IPS-18a (cell line): ENCODE data around the gene ELANE.
"Not testable (repeated sequence)": the region's sequence is repeated elsewhere in the genome, so short reads cannot be mapped to it uniquely, and the experiment has no call there.

Experiments used
- H3K27ac ChIP-seq: one replicate; pipeline ENCODE4 v1.5.1; 2013; ENCODE audit warnings: low read length
- H3K27me3 ChIP-seq: one replicate; pipeline ENCODE4 v1.6.1; 2013; ENCODE audit warnings: mild to moderate bottlenecking, low read length; ENCODE audit not compliant: control insufficient read depth, insufficient read depth
- H3K36me3 ChIP-seq: one replicate; pipeline ENCODE4 v1.6.1; 2013; ENCODE audit warnings: low read depth, low read length; ENCODE audit not compliant: control insufficient read depth
- H3K4me1 ChIP-seq: one replicate; pipeline ENCODE4 v1.6.1; 2013; ENCODE audit warnings: low read depth, low read length; ENCODE audit not compliant: control insufficient read depth
- H3K4me3 ChIP-seq: one replicate; pipeline ENCODE4 v1.5.1; 2013; ENCODE audit warnings: low read length
- H3K9ac ChIP-seq: one replicate; pipeline ENCODE4 v1.6.1; 2013; ENCODE audit warnings: mild to moderate bottlenecking, low read length, moderate library complexity
- H3K9me3 ChIP-seq: one replicate; pipeline ENCODE4 v1.6.1; 2013; ENCODE audit warnings: low read depth, low read length; ENCODE audit not compliant: control insufficient read depth

ELANE gene

GRCh38 chr19:890831-891230 lies 38.7 kb downstream of the ELANE start:
- no peak overlapping the region for H3K27ac ChIP-seq
- H3K27me3 ChIP-seq, result no peaks in the 10 kb centered on the region
- no peaks in the 10 kb centered on the region for H3K9me3 ChIP-seq
- H3K9ac ChIP-seq, result no peak overlapping the region
- H3K4me1 ChIP-seq, result no peaks in the 10 kb centered on the region
- peaks cover 14% of the 10 kb centered on the region for H3K36me3 ChIP-seq
- no peak overlapping the region for H3K4me3 ChIP-seq

- not testable (repeated sequence) for H3K4me1 ChIP-seq, H3K36me3 ChIP-seq, H3K9ac ChIP-seq, H3K9me3 ChIP-seq, H3K27me3 ChIP-seq, H3K27ac ChIP-seq
- peak overlapping the region; percentile 73 for H3K4me3 ChIP-seq
These were observed 39.5 kb downstream of the ELANE start for GRCh38 chr19:891421-892200.

- no peaks in the 10 kb centered on the region for H3K4me1 ChIP-seq
- H3K9me3 ChIP-seq, result no peaks in the 10 kb centered on the region
- H3K36me3 ChIP-seq, result peaks cover 7% of the 10 kb centered on the region
- peak overlapping the region; percentile 73 for H3K4me3 ChIP-seq
- peak overlapping the region; percentile 61 for H3K9ac ChIP-seq
- no peak overlapping the region for H3K27ac ChIP-seq
- no peaks in the 10 kb centered on the region for H3K27me3 ChIP-seq
These were observed 40.3 kb downstream of the ELANE start for GRCh38 chr19:892243-892893.

GRCh38 chr19:892894-893689 lies 41.0 kb downstream of the ELANE start, which contains the start of the genes MED16 and RNU6-9:
Gene MED16 (minus strand): TSS chr19:893187. CDS start chr19:891131, 2,056 bp downstream.
Gene RNU6-9 (plus strand): TSS chr19:893484.
- Histone ChIP-seq H3K9me3 (no peaks in the 10 kb centered on the region), H3K36me3 (peaks cover 7% of the 10 kb centered on the region), H3K4me1 (no peaks in the 10 kb centered on the region), H3K9ac (peak within 1 kb of the TSS; percentile 81), H3K27me3 (no peaks in the 10 kb centered on the region), H3K27ac (peak within 1 kb of the TSS; percentile 100), H3K4me3 (peak within 1 kb of the TSS; percentile 73)

GRCh38 chr19:896434-896833 lies 44.3 kb downstream of the ELANE start:
- H3K36me3 ChIP-seq, result no peaks in the 10 kb centered on the region
- no peaks in the 10 kb centered on the region for H3K9me3 ChIP-seq
- H3K27ac ChIP-seq, result no peak overlapping the region
- H3K9ac ChIP-seq, result no peak overlapping the region
- no peaks in the 10 kb centered on the region for H3K4me1 ChIP-seq
- no peak overlapping the region for H3K4me3 ChIP-seq
- H3K27me3 ChIP-seq, result no peaks in the 10 kb centered on the region

GRCh38 chr19:896999-897398 lies 44.9 kb downstream of the ELANE start:
- Histone ChIP-seq H3K9ac (no peak overlapping the region), H3K36me3 (no peaks in the 10 kb centered on the region), H3K27me3 (no peaks in the 10 kb centered on the region), H3K9me3 (no peaks in the 10 kb centered on the region), H3K4me1 (no peaks in the 10 kb centered on the region), H3K27ac (no peak overlapping the region), H3K4me3 (no peak overlapping the region)

- Histone ChIP-seq H3K27me3 (no peaks in the 10 kb centered on the region), H3K4me1 (no peaks in the 10 kb centered on the region), H3K27ac (no peak overlapping the region)
These were observed 45.4 kb downstream of the ELANE start for GRCh38 chr19:897442-898039.

GRCh38 chr19:898663-899062 lies 46.6 kb downstream of the ELANE start:
- Histone ChIP-seq H3K27me3 (no peaks in the 10 kb centered on the region), H3K36me3 (no peaks in the 10 kb centered on the region), H3K9me3 (no peaks in the 10 kb centered on the region), H3K27ac (no peak overlapping the region), H3K4me1 (no peaks in the 10 kb centered on the region), H3K4me3 (no peak overlapping the region), H3K9ac (no peak overlapping the region)

More at GRCh38 chr19:897442-898039, 45.4 kb downstream of the ELANE start:
- H3K9ac ChIP-seq, result no peak overlapping the region
- H3K9me3 ChIP-seq, result no peaks in the 10 kb centered on the region
- no peak overlapping the region for H3K4me3 ChIP-seq
- H3K36me3 ChIP-seq, result no peaks in the 10 kb centered on the region

GRCh38 chr19:899336-900042 lies 47.4 kb downstream of the ELANE start:
- no peaks in the 10 kb centered on the region for H3K27me3 ChIP-seq
- H3K4me1 ChIP-seq, result no peaks in the 10 kb centered on the region
- no peak overlapping the region for H3K27ac ChIP-seq
- H3K4me3 ChIP-seq, result no peak overlapping the region
- no peak overlapping the region for H3K9ac ChIP-seq
- no peaks in the 10 kb centered on the region for H3K9me3 ChIP-seq
- H3K36me3 ChIP-seq, result no peaks in the 10 kb centered on the region

- Histone ChIP-seq H3K27ac (no peak overlapping the region), H3K4me1 (no peaks in the 10 kb centered on the region), H3K36me3 (no peaks in the 10 kb centered on the region), H3K4me3 (no peak overlapping the region), H3K9ac (no peak overlapping the region), H3K9me3 (no peaks in the 10 kb centered on the region), H3K27me3 (no peaks in the 10 kb centered on the region)
These were observed 47.9 kb downstream of the ELANE start for GRCh38 chr19:900043-900301.
